Chondrocyte (in vitro differentiated cells): ENCODE data around the gene KRTAP5-2. TPM values are rescaled to one million over a fixed set of nuclear protein-coding genes. Genes with fewer than 3 reads are reported as not detected.
"Not testable (repeated sequence)": the region's sequence is repeated elsewhere in the genome, so short reads cannot be mapped to it uniquely, and the experiment has no call there.

Source experiments
- DNase-seq: peaks from one replicate; pipeline ENCODE4 v3.0.0; 2021; ENCODE audit warnings: mixed read lengths, low spot score
- H3K27ac Mint-ChIP-seq: one replicate; pipeline ENCODE4 v1.8.0; 2021; ENCODE audit warnings: mild to moderate bottlenecking, moderate library complexity, mixed read lengths; ENCODE audit not compliant: unreplicated experiment
- H3K27me3 Mint-ChIP-seq: 2 replicates; pipeline ENCODE4 v1.8.0; 2021; ENCODE audit warnings: low read depth, mixed read lengths
- H3K36me3 Mint-ChIP-seq: 2 replicates; pipeline ENCODE4 v1.8.0; 2021; ENCODE audit warnings: low read depth, mixed read lengths
- H3K4me1 Mint-ChIP-seq: 2 replicates; pipeline ENCODE4 v1.8.0; 2021; ENCODE audit warnings: low read depth, mild to moderate bottlenecking, mixed read lengths
- H3K4me3 Mint-ChIP-seq: one replicate; pipeline ENCODE4 v1.8.0; 2021; ENCODE audit warnings: mild to moderate bottlenecking, moderate library complexity, mixed read lengths; ENCODE audit not compliant: unreplicated experiment
- H3K9me3 Mint-ChIP-seq: 2 replicates; pipeline ENCODE4 v1.8.0; 2021; ENCODE audit warnings: low read depth, mixed read lengths
- total RNA-seq: library from RNA; stranded (reverse); gene quantifications from 3 replicates; pipeline ENCODE4 v1.2.1, GENCODE V29; 2021
- TF ChIP-seq, protein P1 (sequence below): fragments of 200-600 bp; sonication (generic); IDR thresholded peaks from 2 replicates; pipeline ENCODE4 v1.5.0; 2021; ENCODE audit warnings: antibody characterized with exemption, mild to moderate bottlenecking, moderate library complexity

KRTAP5-2 gene
- total RNA-seq, 1 donor from 2014 or later = not detected

DNA sequence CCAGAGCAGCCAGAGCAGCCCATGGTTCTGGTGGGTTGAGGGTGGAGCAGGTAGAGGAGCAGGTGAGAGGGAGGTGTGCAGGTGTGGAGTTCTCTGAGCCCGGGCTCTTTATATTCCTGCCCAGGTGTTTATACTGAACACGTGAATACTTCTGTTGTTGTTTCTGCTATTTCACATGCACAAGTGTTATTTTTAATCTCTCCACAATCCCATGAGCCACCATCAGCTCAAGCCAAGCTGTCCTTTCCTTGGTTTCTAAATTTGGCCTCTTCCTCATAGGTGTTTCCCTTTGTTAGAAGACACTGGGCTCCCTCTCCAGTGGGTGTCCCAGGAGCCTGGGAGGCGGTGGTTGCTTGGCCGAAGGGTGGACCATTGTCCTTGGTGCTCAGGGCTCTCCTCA lies 10.3 kb upstream of the KRTAP5-2 start, which contains the start of gene KRTAP5-3:
TSS of gene KRTAP5-3 (minus strand) at position 101 of the 400 bp plus-strand sequence. CDS start at position 23, 78 bp downstream.
- peaks cover 3% of the 10 kb centered on the region for H3K4me1 Mint-ChIP-seq
- peaks cover 3% of the 10 kb centered on the region for H3K9me3 Mint-ChIP-seq
- no peak within 1 kb of the TSS for H3K27ac Mint-ChIP-seq
- TF ChIP-seq, protein P1, sequence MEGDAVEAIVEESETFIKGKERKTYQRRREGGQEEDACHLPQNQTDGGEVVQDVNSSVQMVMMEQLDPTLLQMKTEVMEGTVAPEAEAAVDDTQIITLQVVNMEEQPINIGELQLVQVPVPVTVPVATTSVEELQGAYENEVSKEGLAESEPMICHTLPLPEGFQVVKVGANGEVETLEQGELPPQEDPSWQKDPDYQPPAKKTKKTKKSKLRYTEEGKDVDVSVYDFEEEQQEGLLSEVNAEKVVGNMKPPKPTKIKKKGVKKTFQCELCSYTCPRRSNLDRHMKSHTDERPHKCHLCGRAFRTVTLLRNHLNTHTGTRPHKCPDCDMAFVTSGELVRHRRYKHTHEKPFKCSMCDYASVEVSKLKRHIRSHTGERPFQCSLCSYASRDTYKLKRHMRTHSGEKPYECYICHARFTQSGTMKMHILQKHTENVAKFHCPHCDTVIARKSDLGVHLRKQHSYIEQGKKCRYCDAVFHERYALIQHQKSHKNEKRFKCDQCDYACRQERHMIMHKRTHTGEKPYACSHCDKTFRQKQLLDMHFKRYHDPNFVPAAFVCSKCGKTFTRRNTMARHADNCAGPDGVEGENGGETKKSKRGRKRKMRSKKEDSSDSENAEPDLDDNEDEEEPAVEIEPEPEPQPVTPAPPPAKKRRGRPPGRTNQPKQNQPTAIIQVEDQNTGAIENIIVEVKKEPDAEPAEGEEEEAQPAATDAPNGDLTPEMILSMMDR = no peak
- no peak within 1 kb of the TSS for H3K4me3 Mint-ChIP-seq
- DNase-seq = no peak
- peaks cover 1% of the 10 kb centered on the region for H3K36me3 Mint-ChIP-seq
- peaks cover 42% of the 10 kb centered on the region for H3K27me3 Mint-ChIP-seq

DNA sequence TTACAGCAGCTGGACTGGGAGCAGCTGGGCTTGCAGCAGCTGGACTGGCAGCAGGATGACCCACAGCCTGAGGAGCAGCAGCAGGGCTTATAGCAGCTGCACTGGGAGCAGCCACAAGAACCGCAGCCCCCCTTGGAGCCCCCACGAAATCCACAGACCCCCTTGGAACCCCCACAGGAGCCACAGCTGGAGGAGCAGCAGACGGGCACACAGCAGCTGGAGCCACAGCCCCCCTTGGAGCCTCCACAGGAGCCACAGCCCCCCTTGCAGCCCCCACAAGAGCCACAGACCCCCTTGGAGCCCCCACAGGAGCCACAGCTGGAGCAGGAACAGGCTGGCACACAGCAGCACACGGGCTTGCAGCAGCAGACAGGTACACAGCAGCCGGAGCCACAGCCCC lies 9.8 kb upstream of the KRTAP5-2 start:
- H3K9me3 Mint-ChIP-seq, H3K4me1 Mint-ChIP-seq, H3K36me3 Mint-ChIP-seq, H3K4me3 Mint-ChIP-seq, H3K27ac Mint-ChIP-seq: not testable (repeated sequence)
- H3K27me3 Mint-ChIP-seq = peaks cover 47% of the 10 kb centered on the region
- peak; percentile 38 for DNase-seq

DNA sequence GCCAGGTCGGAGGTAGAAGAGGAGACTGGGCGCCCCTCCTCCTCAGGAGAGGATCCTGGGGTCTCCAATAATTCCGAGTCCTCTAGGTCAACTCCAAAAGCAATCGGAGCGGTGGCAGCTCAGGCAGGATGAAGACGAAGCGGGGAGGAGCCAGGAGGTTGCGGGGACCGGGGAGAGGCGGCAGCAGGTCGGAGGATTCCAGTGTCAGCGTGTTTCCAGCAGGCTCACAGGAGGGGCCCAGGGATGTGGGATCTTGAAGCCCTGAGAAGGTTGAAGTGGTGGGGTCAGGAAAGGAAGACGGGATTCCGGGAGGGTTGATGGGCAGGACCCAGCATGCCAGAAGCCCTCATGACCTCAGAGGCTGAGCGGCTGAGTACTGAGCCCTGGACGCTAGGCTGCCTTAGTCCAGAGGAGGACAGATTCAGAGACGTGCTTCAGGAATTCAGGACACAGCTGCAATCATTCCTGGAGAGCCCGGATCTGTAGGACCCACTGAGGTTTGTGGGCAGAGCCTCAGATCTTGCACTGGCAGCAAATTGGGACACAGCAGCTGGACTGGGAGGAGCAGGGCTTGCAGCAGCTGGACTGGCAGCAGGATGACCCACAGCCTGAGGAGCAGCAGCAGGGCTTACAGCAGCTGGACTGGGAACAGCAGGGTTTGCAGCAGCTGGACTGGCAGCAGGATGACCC lies 9.2 kb upstream of the KRTAP5-2 start:
- not testable (repeated sequence) for H3K4me3 Mint-ChIP-seq, H3K36me3 Mint-ChIP-seq, H3K4me1 Mint-ChIP-seq, H3K27ac Mint-ChIP-seq, H3K9me3 Mint-ChIP-seq
- DNase-seq = peak; percentile 36
- peaks cover 51% of the 10 kb centered on the region for H3K27me3 Mint-ChIP-seq

DNA sequence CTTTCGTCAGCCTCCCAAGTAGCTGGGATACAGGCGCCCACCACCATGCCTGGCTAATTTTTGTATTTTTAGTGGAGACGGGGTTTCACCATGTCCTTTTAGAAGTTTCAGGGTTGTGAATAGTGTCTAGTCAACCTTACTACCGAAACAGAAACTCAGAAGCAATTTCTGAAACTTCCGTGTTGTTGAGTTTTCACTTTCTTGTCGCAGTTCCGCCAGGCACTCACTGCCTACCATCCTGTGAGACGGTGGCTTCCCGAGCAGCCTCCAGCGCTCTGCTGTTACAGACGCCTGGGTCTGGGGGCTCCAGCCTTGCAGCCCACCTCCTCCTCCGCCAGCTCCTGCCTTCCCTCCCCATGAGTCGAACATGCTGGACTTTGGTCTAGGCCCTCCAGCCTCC lies 7.8 kb upstream of the KRTAP5-2 start:
- H3K27ac Mint-ChIP-seq = not testable (repeated sequence)

DNA sequence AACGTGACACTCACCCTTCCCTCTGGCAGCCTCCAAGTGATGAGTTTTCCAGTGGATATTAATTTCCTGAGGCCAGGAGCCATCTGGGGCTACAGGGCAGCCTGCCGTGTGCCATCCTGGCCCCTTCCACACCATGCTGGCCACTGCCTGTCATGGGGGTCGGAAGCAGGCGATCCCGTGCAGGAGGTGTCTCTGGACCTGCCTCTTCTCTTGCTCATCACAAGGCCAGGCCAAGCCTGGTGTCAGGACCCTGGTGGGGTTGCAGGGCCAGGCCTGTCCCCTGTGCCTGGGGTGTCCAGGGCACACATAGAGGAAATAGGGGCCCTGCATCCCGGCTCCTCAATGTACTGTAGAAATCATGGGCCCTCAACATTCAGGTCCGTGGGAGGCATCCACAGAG lies 6.6 kb upstream of the KRTAP5-2 start:
- TF ChIP-seq, protein P1 = no peak
- H3K4me1 Mint-ChIP-seq = peaks cover 3% of the 10 kb centered on the region

More for the DNA sequence above, 7.8 kb upstream of the KRTAP5-2 start:
- not testable (repeated sequence) for H3K4me3 Mint-ChIP-seq, H3K36me3 Mint-ChIP-seq, H3K4me1 Mint-ChIP-seq, H3K9me3 Mint-ChIP-seq
- DNase-seq = peak; percentile 40
- H3K27me3 Mint-ChIP-seq = peaks cover 55% of the 10 kb centered on the region

DNA sequence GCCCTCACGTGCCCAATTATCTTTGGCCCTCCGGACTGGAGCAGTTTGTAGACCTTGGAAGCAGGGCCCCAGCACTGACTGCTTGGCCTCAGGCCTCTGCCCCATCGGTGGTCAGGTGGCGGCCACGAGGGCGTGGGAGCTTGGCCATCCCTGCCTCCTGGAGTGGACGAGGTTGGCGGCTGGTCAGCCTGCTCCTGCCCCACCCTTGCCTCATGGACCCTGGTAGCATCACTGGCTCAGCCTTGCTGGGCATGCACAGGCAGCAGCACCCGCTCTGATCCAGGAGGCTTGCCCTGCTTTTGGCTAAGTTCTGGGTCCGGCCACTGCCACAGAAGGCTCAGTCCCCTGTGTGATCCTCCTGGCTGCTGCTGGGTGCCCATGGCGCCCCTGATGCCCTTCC lies 6.1 kb upstream of the KRTAP5-2 start:
- TF ChIP-seq, protein P1 = no peak
- Mint-ChIP-seq H3K27me3 (peaks cover 60% of the 10 kb centered on the region), H3K27ac (no peak overlapping the region), H3K36me3 (no peaks in the 10 kb centered on the region), H3K9me3 (no peaks in the 10 kb centered on the region), H3K4me1 (peaks cover 3% of the 10 kb centered on the region), H3K4me3 (no peak overlapping the region)
- peak; percentile 86 for DNase-seq

More for the DNA sequence above, 6.6 kb upstream of the KRTAP5-2 start:
- H3K4me3 Mint-ChIP-seq = no peak overlapping the region
- no peak for DNase-seq
- no peak overlapping the region for H3K27ac Mint-ChIP-seq
- no peaks in the 10 kb centered on the region for H3K36me3 Mint-ChIP-seq
- no peaks in the 10 kb centered on the region for H3K9me3 Mint-ChIP-seq
- peaks cover 55% of the 10 kb centered on the region for H3K27me3 Mint-ChIP-seq

DNA sequence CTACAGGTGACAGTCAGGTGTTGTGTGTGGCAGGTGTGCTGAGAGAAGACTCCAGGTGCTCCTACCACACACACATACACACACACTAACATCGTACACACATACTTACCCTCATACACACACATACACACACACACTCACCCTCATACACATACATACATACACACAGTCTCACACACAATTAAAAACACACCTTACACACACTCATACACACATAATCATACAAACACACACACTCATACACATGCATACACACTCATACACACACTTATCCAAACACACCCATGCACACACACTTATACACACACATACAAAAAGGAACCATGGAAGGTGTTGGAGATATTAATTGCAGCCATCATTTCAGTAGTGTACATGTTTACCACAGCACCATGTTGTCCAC lies 5.5 kb upstream of the KRTAP5-2 start:
- Mint-ChIP-seq H3K36me3 (no peaks in the 10 kb centered on the region), H3K4me3 (no peak overlapping the region), H3K27ac (no peak overlapping the region), H3K4me1 (peaks cover 3% of the 10 kb centered on the region), H3K9me3 (no peaks in the 10 kb centered on the region), H3K27me3 (peaks cover 64% of the 10 kb centered on the region)
- TF ChIP-seq, protein P1 = no peak
- no peak for DNase-seq

DNA sequence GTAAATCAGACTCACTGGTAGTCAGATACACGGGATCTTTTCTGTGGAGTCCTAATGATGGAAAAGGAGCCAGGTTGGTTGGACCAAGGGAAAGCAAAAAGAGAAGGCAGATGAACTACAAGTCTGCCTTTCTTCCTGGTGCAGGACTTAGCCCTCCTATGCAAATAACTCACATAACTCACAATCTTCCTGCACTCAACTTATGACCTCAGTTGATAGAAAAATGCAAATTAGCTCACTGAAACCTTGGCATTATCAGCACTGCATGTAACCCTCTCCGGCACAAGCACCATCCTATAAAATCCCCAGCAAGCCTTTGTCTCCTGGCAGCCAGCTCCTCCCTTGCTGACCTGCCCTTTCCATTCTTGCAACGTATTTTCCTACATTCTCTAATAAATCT lies 3.6 kb upstream of the KRTAP5-2 start:
- H3K4me3 Mint-ChIP-seq, H3K9me3 Mint-ChIP-seq, H3K4me1 Mint-ChIP-seq, DNase-seq, H3K36me3 Mint-ChIP-seq, H3K27ac Mint-ChIP-seq: not testable (repeated sequence)
- peaks cover 64% of the 10 kb centered on the region for H3K27me3 Mint-ChIP-seq
